Left ventricle myocardium superior (tissue), 1 donor: Measurements from ENCODE around the gene ACP7. TPM values are rescaled to one million over a fixed set of nuclear protein-coding genes. Genes with fewer than 3 reads are reported as not detected.

Experiments used
- ATAC-seq: fragments of 200-7000 bp; cut with Tn5 transposase; one replicate; pipeline ENCODE4 v1.9.1; 2020; ENCODE audit warnings: mild to moderate bottlenecking, moderate library complexity
- DNase-seq: peaks from one replicate; pipeline ENCODE4 v3.0.0-alpha.2; 2020
- intact Hi-C: fragments of 100-400 bp; cut with micrococcal nuclease; formaldehyde crosslinking; loops from one replicate; pipeline ENCODE4 v1.11.0; 2022
- total RNA-seq: library from RNA; stranded (reverse); fragmentation: NEBNext Ultra II Directional; extraction: Animal tissue kit (Norgen Biotek cat#: 25700); gene quantifications from one replicate; pipeline ENCODE4 v1.2.1, GENCODE V29; 2021
- donor health status: DM: no; HTN: yes; CAD: no; lungs with severe emphysema.

The ACP7 gene
- total RNA-seq, 1 donor from 2014 or later: not detected

DNA sequence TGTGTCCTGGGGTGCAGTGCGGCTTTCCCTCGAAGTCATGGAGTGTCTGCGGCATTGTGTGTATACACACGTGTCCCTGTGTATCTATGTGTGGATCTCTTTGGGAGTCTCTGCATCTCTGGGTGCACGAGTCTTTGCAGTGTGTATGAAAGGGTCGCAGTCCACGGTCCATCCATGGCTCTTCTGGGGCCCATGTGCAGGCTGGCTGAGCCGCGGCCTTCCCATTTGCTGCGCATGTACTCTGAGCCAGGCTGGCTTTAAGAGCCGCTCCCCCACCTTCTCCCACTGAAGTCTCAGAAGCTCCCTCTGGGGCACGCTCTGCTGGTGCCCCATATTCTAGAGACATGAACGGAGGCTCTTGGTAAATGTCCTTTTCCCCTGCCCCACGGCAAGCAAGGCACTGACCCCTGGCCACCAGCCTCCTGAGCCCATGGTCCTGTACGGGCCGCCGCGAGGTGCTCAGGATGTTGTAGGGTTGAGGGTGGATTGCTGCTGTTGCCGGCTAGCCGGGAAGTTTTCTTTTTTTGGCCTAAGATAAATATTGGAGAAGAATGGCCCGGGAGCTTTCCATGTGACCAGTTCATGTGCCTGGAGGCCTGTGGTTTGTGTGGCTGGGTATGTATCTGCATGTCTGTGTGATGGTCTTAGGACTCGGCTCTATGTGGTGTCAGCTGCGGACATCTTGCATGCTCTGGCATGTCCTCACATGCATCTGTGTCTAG is 73.3 kb downstream of the ACP7 start:
- intact Hi-C loops: no loop called here
- no peak for DNase-seq
- no peak for ATAC-seq

GRCh38 chr19:39157997-39158389 is 73.8 kb downstream of the ACP7 start:
- DNase-seq: no peak
- ATAC-seq: no peak
- intact Hi-C loops: no loop called here

DNA sequence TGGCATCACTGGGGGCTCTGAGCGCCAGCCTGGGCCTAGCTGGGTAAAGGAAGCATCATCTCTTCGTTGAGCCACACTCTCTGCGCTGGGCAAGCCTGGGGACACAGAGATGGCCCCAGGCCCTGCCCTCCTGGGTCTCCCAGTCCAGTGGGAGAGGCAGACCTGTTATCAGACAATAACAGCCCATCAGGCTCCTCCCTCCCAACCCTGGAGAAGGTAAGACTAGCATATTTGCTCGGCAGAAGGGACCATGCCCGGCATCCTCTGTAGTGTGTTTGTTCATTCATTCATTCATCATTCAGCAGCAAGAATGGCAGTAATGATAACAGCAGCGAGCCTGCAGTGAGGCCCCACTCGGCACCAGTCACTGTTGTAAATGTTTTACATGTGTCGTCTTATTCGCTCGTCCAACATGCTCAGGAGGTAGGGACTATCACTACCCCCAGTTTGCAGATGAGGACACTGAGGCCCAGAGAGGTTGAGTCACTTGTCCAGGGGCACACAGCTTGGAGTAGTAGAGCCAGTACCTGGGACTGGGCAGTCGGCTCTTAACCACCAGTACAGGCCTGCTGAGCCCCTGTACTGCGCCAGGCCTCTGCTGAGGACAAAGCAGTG is 74.6 kb downstream of the ACP7 start:
- DNase-seq: no peak
- intact Hi-C loops: no loop called here
- no peak for ATAC-seq

DNA sequence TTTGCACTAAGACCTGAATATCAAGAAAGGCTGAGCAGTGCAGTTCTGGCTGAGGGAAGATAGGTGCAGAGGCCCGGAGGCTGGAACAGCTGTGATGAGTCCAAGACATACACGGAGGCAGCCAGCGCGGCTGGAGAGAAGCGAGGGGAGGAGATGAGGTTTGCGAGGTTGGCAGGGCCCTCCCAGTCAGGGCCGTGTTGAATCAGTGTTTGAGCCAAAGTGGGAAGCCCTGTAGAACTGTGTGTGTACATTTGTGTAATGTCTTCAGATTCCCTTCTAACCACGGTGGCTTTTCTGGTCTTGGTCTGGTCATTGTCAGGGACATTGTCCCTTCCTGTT is 76.3 kb downstream of the ACP7 start:
- ATAC-seq (peak; percentile 70), DNase-seq (peak; percentile 68)
- intact Hi-C loops: no loop called here

Other genes with a start within 250 kb of the ACP7 start
- gene HNRNPL, start 234.4 kb upstream of the ACP7 start, total RNA-seq: 171 TPM
- 4.5 TPM for gene RINL, start 206.1 kb upstream of the ACP7 start, total RNA-seq
- gene SIRT2, start 184.8 kb upstream of the ACP7 start, total RNA-seq: 94.4 TPM
- gene NFKBIB, start 184.4 kb upstream of the ACP7 start, total RNA-seq: 14.5 TPM
- not detected for gene CCER2, start 172.2 kb upstream of the ACP7 start, total RNA-seq
- gene SARS2, start 153.6 kb upstream of the ACP7 start, total RNA-seq: 13.2 TPM
- gene MRPS12, start 153.4 kb upstream of the ACP7 start, total RNA-seq: 71.9 TPM
- 1.7 TPM for gene FBXO17, start 108.6 kb upstream of the ACP7 start, total RNA-seq
- gene FBXO27, start 51.8 kb upstream of the ACP7 start, total RNA-seq: 9.7 TPM
- gene PAK4, start 41.4 kb downstream of the ACP7 start, total RNA-seq: 17.4 TPM
- gene NCCRP1, start 112.6 kb downstream of the ACP7 start, total RNA-seq: not detected
- gene SYCN, start 119.9 kb downstream of the ACP7 start, total RNA-seq: not detected
- gene IFNL3, start 160.6 kb downstream of the ACP7 start, total RNA-seq: not detected
- not detected for gene IFNL4, start 164.5 kb downstream of the ACP7 start, total RNA-seq
- not detected for gene IFNL2, start 184.0 kb downstream of the ACP7 start, total RNA-seq
- not detected for gene IFNL1, start 212.0 kb downstream of the ACP7 start, total RNA-seq
- 0.35 TPM for gene LRFN1, start 236.5 kb downstream of the ACP7 start, total RNA-seq